GM19043 (cell line): ENCODE measurements around the gene BRF1.

Experiments
- ATAC-seq: cut with Tn5 transposase; IDR thresholded peaks from one replicate; pipeline ENCODE4 v1.9.1; 2021; ENCODE audit warnings: low read depth; ENCODE audit not compliant: unreplicated experiment

The BRF1 gene

GRCh38 chr14:105200641-105201040 is 100.2 kb downstream of the BRF1 start:
- ATAC-seq, result no peak

- no peak for ATAC-seq
Observed at GRCh38 chr14:105200074-105200473, 100.7 kb downstream of the BRF1 start.

- no peak for ATAC-seq
Observed at GRCh38 chr14:105199093-105199492, 101.7 kb downstream of the BRF1 start.

GRCh38 chr14:105198588-105198987 is 102.2 kb downstream of the BRF1 start:
- ATAC-seq, result no peak

GRCh38 chr14:105197211-105197641 is 103.6 kb downstream of the BRF1 start:
- ATAC-seq, result no peak

GRCh38 chr14:105196265-105196960 is 104.4 kb downstream of the BRF1 start:
- no peak for ATAC-seq

GRCh38 chr14:105195522-105196264 is 105.1 kb downstream of the BRF1 start:
- no peak for ATAC-seq

- ATAC-seq, result no peak
Observed at GRCh38 chr14:105195051-105195450, 105.8 kb downstream of the BRF1 start.

GRCh38 chr14:105193916-105194782 is 106.7 kb downstream of the BRF1 start:
- no peak for ATAC-seq

- ATAC-seq, result no peak
Observed at GRCh38 chr14:105192866-105193731, 107.7 kb downstream of the BRF1 start.

- no peak for ATAC-seq
Observed at GRCh38 chr14:105187935-105188524, 112.8 kb downstream of the BRF1 start.

GRCh38 chr14:105187116-105187515 is 113.7 kb downstream of the BRF1 start:
- ATAC-seq, result no peak

- ATAC-seq, result no peak
Observed at GRCh38 chr14:105185973-105186372, 114.8 kb downstream of the BRF1 start.

GRCh38 chr14:105185001-105185400 is 115.8 kb downstream of the BRF1 start:
- no peak for ATAC-seq

- no peak for ATAC-seq
Observed at GRCh38 chr14:105184461-105184860, 116.3 kb downstream of the BRF1 start.

GRCh38 chr14:105182296-105183020 is 118.3 kb downstream of the BRF1 start:
- ATAC-seq, result no peak

- ATAC-seq, result no peak
Observed at GRCh38 chr14:105181549-105182295, 119.1 kb downstream of the BRF1 start.
